ENCODE data around the gene SMARCD1. TPM values are rescaled to one million over a fixed set of nuclear protein-coding genes. Genes with fewer than 3 reads are reported as not detected.

Gene SMARCD1
- total RNA-seq, 1 donor from 2014 or later, result 152 TPM

DNA sequence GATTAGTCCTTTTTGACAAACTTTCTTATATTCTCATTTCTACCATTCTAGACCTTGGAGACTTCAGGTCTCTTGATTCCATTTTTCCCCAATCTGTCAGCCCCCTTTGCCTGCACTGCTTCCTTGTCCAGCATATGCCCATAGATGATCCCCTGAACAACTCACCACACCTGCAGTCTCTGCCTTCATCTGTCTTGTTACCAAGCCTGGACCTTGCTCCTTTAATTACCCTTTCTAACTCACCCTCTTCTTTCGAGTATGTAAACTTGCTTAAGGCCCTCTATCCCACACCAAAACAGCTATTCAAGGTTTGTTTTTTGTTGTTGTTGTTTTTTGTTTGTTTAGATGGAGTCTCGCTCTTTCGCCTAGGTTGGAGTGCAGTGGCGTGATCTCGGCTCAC, 36.5 kb downstream of the SMARCD1 start:
- no peaks in the 10 kb centered on the region for H3K9me3 Mint-ChIP-seq (ENCODE audit: unreplicated experiment)

DNA sequence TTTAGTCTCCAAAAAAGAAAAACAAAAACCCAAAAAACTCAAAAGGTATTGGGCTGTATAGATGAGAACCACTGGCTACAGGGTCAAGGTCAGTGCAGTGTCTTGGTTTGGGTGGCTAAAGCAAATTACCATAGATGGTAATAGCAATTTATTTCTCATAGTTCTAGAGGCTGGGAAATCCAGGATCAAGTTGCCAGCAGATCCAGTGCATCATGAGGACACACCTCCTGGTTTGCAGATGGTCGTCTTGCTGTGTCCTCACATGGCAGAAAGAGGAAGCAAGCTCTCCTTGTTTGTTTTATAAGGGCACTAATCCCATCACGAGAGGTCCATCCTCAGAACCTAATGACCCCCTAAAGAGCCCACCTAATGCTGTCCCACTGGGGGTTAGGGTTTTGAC, 38.1 kb downstream of the SMARCD1 start:
- H3K27me3 Mint-ChIP-seq (ENCODE audit: unreplicated experiment), result peaks cover 7% of the 10 kb centered on the region
- no peak overlapping the region for H3K4me3 Mint-ChIP-seq (ENCODE audit: unreplicated experiment)
- no peak overlapping the region for H3K27ac Mint-ChIP-seq (ENCODE audit: unreplicated experiment)

More for the DNA sequence above, 36.5 kb downstream of the SMARCD1 start:
- no peak for DNase-seq
- no peak overlapping the region for H3K4me3 Mint-ChIP-seq (ENCODE audit: unreplicated experiment)
- H3K27ac Mint-ChIP-seq (ENCODE audit: unreplicated experiment), result no peak overlapping the region
- no peaks in the 10 kb centered on the region for H3K4me1 Mint-ChIP-seq (ENCODE audit: low read depth, unreplicated experiment)
- TF ChIP-seq, protein P1, sequence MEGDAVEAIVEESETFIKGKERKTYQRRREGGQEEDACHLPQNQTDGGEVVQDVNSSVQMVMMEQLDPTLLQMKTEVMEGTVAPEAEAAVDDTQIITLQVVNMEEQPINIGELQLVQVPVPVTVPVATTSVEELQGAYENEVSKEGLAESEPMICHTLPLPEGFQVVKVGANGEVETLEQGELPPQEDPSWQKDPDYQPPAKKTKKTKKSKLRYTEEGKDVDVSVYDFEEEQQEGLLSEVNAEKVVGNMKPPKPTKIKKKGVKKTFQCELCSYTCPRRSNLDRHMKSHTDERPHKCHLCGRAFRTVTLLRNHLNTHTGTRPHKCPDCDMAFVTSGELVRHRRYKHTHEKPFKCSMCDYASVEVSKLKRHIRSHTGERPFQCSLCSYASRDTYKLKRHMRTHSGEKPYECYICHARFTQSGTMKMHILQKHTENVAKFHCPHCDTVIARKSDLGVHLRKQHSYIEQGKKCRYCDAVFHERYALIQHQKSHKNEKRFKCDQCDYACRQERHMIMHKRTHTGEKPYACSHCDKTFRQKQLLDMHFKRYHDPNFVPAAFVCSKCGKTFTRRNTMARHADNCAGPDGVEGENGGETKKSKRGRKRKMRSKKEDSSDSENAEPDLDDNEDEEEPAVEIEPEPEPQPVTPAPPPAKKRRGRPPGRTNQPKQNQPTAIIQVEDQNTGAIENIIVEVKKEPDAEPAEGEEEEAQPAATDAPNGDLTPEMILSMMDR (IDR thresholded peaks at IDR 0.05; ENCODE audit: partially characterized antibody, unreplicated experiment), result no peak
- H3K36me3 Mint-ChIP-seq (ENCODE audit: unreplicated experiment), result no peaks in the 10 kb centered on the region
- H3K27me3 Mint-ChIP-seq (ENCODE audit: unreplicated experiment), result peaks cover 5% of the 10 kb centered on the region

DNA sequence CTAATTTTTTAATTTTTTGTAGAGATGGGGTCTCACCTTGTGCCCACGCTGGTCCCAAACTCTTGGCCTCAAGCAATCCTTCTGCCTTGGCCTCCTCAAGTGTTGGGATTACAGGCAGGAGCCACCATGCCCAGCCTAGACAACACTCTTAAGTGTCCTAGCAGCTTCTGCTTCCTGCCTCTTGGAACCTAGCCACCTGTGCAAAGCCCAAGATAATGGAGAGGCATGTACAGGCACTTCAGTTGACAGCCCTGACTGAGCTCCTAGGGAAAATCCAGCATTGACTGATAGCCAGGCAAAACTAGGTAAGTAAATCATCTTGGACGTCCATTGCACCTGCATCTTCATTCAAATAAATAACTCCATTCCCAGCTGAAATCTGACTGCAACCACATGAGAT, 42.4 kb downstream of the SMARCD1 start:
- TF ChIP-seq, protein P1 (IDR thresholded peaks at IDR 0.05; ENCODE audit: partially characterized antibody, unreplicated experiment), result no peak
- H3K36me3 Mint-ChIP-seq (ENCODE audit: unreplicated experiment), result peaks cover 6% of the 10 kb centered on the region
- H3K4me3 Mint-ChIP-seq (ENCODE audit: unreplicated experiment), result no peak overlapping the region
- peaks cover 6% of the 10 kb centered on the region for H3K27me3 Mint-ChIP-seq (ENCODE audit: unreplicated experiment)
- no peak for DNase-seq
- no peaks in the 10 kb centered on the region for H3K4me1 Mint-ChIP-seq (ENCODE audit: low read depth, unreplicated experiment)
- H3K27ac Mint-ChIP-seq (ENCODE audit: unreplicated experiment), result no peak overlapping the region
- peaks cover 1% of the 10 kb centered on the region for H3K9me3 Mint-ChIP-seq (ENCODE audit: unreplicated experiment)

More for the DNA sequence above, 38.1 kb downstream of the SMARCD1 start:
- DNase-seq, result no peak
- no peaks in the 10 kb centered on the region for H3K4me1 Mint-ChIP-seq (ENCODE audit: low read depth, unreplicated experiment)
- TF ChIP-seq, protein P1 (IDR thresholded peaks at IDR 0.05; ENCODE audit: partially characterized antibody, unreplicated experiment), result no peak
- no peaks in the 10 kb centered on the region for H3K36me3 Mint-ChIP-seq (ENCODE audit: unreplicated experiment)
- no peaks in the 10 kb centered on the region for H3K9me3 Mint-ChIP-seq (ENCODE audit: unreplicated experiment)

DNA sequence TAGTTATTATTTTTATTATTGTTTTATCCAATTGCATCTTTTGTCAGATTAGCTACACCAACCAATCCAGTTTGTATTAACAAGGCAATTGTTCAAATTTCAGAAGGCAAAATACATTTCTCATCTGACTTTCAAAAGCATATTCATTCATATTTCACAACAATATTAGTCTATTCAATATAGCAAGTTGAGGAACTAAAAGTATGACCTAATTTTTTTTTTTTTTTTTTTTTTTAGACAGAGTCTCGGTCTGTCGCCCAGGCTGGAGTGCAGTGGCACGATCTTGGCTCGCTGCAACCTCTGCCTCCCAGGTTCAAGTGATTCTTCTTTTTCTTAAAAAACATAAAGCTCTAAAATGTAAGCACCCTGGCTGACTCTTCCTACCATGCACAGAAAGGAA, 44.1 kb downstream of the SMARCD1 start:
- DNase-seq, result no peak
- Mint-ChIP-seq H3K27me3 (ENCODE audit: unreplicated experiment) (peaks cover 6% of the 10 kb centered on the region), H3K27ac (ENCODE audit: unreplicated experiment) (no peak overlapping the region), H3K36me3 (ENCODE audit: unreplicated experiment) (peaks cover 6% of the 10 kb centered on the region), H3K4me1 (ENCODE audit: low read depth, unreplicated experiment) (no peaks in the 10 kb centered on the region), H3K9me3 (ENCODE audit: unreplicated experiment) (peaks cover 1% of the 10 kb centered on the region), H3K4me3 (ENCODE audit: unreplicated experiment) (no peak overlapping the region)
- TF ChIP-seq, protein P1 (IDR thresholded peaks at IDR 0.05; ENCODE audit: partially characterized antibody, unreplicated experiment), result no peak

DNA sequence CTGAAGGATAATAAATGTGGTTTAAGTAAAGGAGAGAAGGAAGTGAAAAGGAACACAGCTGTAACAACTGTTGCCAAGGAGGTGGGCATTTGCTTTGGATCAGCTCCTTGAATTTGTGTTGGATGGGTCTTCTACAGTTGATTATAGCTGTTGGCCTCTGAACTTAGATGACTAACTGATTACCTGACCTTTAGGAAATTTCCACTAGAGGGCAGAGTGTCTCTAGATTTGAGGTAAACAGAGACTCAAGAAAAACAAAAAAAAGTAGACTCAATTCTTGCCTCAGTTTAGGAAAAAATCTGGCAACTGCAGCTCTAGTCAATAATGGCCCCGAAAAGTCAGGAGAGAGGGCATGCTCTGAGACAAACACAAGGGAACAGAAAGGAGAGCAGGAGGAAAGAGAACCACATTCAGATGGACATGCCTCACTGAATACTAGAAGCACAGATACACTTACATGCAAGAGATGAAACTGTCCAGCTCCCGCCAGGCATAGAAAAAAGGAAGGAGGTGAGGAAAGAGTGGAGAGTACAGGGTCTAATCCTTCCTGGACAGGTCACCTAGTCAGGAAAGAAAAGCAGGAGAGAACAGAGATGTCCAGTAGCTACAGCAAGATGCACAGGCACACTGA, 47.5 kb downstream of the SMARCD1 start:
- Mint-ChIP-seq H3K9me3 (ENCODE audit: unreplicated experiment) (peaks cover 6% of the 10 kb centered on the region), H3K27me3 (ENCODE audit: unreplicated experiment) (peaks cover 3% of the 10 kb centered on the region), H3K4me1 (ENCODE audit: low read depth, unreplicated experiment) (no peaks in the 10 kb centered on the region), H3K36me3 (ENCODE audit: unreplicated experiment) (peaks cover 6% of the 10 kb centered on the region), H3K27ac (ENCODE audit: unreplicated experiment) (no peak overlapping the region), H3K4me3 (ENCODE audit: unreplicated experiment) (no peak overlapping the region)
- TF ChIP-seq, protein P1 (IDR thresholded peaks at IDR 0.05; ENCODE audit: partially characterized antibody, unreplicated experiment), result peak; percentile 78
- DNase-seq, result no peak

Measured in glutamatergic neuron (in vitro differentiated cells).